ENCODE results near the gene ZMIZ1.

DNA sequence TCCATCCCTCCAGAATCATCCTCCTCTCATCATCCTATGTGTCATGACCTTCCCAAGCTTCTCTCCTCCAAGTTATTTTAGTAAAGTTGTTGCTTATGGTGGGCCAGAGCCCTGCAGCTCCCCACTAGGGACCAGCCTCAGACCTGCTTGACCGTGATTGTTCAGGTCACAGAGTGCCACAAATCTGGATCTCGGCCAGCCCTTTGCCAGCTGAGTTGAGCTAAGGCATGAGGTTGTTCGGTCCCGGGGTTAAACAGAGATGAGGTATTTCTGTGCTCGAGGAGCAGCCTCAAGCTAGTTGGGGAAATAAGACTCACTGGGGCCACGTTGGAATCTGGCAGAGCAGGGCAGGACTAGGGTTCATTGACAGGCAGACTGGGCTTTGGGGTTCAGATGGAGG lies 212.2 kb downstream of the ZMIZ1 start:
- TF ChIP-seq, protein P1, sequence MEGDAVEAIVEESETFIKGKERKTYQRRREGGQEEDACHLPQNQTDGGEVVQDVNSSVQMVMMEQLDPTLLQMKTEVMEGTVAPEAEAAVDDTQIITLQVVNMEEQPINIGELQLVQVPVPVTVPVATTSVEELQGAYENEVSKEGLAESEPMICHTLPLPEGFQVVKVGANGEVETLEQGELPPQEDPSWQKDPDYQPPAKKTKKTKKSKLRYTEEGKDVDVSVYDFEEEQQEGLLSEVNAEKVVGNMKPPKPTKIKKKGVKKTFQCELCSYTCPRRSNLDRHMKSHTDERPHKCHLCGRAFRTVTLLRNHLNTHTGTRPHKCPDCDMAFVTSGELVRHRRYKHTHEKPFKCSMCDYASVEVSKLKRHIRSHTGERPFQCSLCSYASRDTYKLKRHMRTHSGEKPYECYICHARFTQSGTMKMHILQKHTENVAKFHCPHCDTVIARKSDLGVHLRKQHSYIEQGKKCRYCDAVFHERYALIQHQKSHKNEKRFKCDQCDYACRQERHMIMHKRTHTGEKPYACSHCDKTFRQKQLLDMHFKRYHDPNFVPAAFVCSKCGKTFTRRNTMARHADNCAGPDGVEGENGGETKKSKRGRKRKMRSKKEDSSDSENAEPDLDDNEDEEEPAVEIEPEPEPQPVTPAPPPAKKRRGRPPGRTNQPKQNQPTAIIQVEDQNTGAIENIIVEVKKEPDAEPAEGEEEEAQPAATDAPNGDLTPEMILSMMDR (IDR thresholded peaks at IDR 0.05), result no peak
- TF ChIP-seq POLR2AphosphoS5 (IDR thresholded peaks at IDR 0.05) (no peak), POLR2A (IDR thresholded peaks at IDR 0.05) (no peak)

All from suprapubic skin (tissue), 4 donors.